Stimulated activated CD8-positive, alpha-beta memory T cell treated with anti-CD3 and anti-CD28 coated beads, Interleukin-15, amount 100 ng/mL, for 1 hour (primary cell): Measurements from ENCODE around the gene TGFB2.

ENCODE experiments used
- DNase-seq: peaks from one replicate; pipeline ENCODE4 v3.0.0-alpha.2; 2020; ENCODE audit warnings: low read depth

Gene TGFB2

DNA sequence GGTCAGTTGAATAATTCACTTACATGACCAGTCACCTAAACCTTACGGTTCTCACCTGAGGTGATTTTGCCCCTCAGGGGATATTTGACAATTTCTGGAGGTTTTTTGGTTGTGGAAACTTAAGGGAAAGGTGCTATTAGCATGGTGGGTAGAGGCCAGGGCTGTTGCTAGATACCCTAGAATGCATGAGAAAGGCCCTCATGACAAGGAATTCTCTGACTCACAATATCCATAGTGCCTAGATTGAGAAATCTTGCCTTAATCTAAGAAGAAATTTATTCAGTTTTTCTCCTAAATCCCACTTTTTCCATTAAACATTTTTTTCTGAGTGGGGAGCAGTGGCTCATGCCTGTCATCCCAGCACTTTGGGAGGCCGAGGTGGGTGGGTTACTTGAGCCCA lies 119.7 kb downstream of the TGFB2 start:
- DNase-seq = no peak

DNA sequence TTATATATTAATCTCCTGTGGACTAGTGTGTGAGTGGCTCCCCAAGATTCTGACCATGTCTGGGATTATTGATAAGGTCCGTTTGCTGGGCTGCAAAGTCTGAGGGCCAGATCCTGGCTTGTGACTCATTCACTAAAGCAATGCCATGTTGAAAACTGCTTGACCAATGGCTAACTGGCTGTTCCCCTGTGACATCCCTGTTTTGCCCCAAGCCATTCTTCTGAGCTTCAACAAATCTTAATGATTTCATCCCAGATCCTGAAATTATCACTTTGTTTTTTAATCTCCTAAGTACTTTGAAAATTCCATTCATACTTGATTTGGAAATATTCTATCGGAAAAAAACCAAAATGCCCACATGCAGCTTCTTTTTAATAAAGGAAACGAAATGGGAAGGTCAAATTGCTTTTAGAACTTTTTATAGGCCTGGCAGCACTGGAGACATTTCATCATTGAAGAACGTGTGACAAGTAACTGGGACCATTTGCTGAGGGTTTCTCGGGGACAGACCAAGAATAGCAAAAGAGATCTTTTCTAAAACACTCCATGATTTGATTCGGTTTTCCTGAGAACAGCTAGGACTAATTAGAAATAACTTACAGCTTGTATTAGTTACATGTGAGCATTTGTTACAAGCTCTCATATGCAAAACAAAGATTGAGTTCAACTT lies 121.3 kb downstream of the TGFB2 start:
- no peak for DNase-seq

DNA sequence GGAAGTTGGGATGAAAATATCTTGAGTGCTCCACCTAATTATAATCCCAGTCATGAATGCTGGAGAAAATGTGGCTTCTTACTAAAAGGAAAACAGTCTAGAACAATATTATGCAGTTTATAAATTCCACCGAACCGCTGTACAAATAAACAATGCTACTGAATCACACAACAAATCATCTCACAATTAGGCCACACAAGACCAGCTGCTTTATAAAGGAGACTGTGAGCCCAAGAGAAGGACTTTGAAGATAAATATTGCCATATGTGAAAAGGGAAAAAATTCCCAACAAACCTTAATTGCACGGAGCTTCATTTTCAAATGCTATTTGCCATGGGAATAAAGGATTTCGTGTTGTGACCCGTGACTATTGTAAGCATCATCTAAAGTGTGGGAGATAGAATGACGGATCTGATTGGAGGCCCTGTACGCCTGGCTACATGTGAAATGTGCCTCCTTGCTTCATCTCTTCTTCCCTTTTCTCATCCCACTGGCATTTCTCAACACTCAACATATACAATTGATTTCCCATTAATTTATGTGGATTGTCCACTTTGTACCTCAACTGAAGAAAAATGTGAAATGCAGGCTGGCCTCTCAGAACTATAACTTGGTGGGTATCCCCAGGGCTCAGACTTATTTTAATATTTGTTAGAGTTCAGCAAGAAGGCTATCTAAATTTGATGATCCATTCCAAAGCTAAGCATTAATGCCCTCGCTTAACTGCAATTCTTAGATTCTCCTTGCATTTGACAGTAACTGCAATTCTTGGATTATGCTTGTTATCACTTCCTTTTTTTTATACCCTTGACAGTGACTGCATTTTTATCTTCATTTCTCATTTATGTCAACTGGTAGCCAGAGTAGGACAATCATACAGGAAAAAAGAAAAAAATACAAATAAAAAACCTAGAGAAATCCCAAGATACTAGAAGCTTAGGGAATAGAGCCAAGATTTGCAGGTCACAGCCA lies 122.3 kb downstream of the TGFB2 start:
- no peak for DNase-seq

DNA sequence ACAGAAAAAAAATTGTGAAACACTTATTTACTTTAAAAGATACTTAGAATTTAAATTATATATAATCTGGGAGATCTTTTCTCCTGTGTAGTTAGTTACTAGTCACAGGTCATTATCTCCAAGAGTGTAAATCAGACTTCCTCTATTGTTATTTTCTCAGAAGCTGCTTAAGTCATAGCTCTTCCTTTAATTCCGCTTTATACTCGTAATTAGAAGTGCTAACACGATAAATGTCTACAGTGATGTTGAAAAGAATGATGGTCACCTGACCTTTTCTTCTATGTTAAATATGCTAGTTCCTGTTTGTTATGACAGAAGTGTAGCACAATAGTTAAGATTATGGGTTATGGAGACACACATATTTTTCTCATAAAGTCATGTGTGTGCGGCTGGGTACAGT lies 123.6 kb downstream of the TGFB2 start:
- DNase-seq = no peak

DNA sequence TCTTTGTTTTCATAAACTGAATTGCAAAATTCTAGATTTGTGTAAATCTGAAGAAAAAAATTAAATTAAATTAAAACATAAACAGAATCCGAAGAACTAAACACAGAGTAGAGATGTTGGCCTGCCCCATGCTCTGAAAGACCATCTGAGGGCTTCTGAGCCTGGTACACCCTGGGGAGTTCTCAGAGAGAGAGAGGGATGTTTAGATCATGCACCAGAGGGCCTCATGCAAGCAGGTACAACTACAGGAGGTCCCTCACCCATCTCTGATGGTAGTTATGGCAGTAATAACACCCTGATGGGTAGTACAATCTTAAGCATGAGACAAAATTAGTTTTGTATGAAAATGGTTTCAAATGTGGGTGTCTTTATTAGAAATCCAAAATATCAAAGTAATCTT lies 127.7 kb downstream of the TGFB2 start:
- DNase-seq = no peak

DNA sequence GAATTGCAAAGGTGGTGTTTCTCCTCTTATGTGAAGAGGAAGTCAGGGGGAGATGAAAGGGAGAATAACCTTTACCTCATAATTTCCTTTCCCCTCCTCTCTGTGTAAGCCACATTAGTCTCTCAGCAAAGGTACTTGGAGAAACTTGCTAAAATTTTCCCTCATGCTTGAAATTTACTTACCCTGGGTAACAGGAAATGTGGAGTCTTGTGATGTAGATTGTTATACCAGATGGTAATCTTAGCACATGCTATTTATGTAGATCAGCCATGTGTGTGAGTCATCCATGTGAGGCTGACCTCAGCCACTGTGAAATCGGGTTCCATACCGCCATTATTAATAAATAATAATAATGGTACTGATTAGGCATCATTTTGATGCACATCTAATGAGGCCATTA lies 128.4 kb downstream of the TGFB2 start:
- no peak for DNase-seq

DNA sequence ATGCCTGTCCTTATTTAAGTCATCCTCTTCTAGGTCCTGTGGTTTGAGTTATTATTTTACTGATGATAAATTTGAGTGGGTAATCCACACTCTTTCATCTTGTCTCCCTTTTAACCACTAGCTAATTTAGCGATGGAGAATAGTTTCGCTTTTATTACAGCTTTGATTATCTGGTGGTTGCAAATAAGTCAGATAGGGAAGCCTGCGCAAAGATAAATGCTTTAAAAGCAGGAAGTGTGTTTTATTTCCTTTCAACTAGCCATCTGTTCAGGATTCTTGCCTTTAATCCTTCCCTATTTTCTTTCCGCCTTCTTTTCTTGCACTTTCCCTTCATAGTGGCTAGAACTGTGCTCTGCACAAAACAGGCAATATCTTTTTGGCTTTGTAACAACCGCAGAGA lies 129.0 kb downstream of the TGFB2 start:
- DNase-seq = no peak

DNA sequence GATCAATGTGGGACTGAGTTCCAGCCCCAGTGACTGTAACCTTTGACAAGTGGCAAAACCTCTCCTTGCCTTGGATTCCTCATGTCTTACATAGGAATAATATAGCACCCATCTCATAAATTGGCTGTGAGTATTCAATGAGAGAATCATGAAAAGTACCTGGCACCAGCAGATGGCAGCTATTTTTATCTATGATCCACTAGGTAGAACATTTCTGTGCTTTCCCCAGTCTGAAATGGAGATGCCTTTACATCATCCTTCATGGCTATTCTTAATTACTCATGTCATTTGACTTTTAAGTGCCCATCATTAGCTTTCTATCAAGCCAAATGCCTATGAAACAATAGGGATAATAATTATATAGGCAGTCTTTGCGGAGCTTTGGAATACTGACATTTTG lies 130.1 kb downstream of the TGFB2 start:
- no peak for DNase-seq

DNA sequence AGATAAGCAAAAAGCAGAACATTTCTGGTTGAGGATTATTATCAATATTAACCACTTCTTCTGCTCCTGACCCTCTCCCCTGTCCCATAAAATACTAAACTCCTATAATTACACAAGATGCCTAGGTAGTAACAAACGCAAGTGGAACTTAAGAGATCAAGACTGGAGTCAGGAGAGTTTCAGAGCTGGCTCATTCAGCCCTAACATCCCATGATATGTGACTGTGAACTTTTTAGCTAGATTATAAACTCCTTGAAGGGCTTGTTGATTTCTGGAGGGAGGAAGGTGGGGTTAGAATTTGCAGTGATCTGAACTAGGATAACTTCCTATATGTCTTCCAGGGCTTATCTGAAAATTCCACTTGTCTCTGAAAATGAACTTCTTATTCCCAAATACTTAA lies 130.6 kb downstream of the TGFB2 start:
- no peak for DNase-seq

DNA sequence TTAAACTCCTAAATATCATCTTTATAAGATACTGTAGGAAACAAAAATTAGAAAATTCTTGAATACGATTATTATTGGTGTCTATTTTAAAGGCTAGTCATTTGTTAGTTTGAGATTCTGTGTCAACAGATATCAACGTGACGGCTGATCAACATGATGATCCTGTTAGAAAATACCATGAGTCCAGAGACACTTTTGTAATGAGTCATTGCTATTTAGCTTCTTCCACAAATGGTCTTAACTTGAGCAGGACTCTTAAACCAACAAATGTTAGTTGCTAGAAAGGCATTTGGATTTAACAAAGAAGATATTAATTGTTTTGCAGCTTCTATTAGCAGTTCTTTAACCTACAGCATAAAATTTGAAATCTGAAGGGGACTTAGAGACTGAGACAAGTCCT lies 131.2 kb downstream of the TGFB2 start:
- no peak for DNase-seq

DNA sequence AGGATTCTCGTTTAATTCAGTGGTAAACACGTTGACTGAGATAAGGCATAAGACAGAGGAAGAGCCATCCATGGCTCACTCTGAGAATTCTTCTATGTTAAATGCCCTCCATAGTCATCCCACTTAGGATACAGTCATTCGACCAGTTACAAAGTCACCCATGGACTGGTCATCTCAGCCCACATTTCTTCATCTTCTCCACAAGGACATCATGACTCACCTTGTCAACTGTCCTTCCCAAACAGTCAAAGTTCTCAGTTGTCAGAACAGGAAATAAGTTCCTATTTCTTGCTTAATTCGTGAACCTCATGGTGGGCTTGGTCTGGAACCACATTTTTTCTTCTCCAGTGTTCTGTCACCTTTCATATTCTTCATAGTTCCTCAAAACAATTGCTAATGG lies 133.2 kb downstream of the TGFB2 start:
- DNase-seq = no peak

DNA sequence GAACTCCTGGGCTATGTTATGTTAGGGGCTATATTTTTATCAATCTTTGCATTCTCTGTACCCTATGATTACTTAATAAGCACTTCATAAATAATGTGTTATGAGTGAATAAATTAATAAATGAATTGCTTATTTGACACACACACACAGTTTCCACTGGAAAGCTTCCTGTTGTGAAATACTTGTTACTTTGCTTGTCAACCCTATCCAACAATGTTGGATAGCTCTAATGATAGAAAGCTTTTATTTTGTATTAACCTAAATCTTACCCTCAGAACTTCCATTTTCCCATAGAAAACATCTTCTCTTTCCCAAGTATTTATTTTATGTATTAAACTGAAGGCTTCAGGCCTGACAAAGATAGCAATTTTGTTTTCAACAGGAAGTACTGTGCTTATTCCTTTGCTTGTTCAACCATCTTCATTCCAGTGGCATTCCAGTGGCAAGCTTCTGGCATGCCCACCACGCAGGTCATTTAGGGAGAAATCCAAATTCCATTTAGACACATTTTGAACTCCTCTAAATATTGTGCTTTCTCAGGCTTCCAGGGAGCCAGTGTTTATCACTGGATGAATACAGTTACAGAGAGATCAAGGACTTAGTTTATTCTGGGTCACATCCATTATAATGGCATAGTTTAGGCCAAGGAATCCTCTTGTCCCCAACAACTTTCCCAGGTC lies 134.4 kb downstream of the TGFB2 start:
- no peak for DNase-seq

DNA sequence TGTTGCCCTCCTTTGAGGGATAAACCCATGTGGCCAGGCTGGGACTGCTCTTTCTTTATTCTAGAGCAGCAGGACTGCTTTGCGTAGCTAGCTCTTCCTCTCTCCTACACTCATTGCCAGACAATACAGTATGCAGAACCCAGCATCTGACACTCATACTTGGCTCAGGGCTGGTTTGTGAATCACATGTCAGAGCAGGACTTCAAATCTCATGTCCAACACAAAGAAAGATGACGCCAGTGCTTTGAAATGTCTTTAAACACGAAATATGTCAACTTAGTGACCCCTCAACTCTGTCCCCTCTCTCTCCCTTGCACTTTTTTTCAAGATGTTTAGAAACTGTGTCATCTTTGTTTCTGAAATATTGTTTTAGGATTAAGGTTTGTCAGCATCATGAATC lies 135.0 kb downstream of the TGFB2 start:
- DNase-seq = no peak

DNA sequence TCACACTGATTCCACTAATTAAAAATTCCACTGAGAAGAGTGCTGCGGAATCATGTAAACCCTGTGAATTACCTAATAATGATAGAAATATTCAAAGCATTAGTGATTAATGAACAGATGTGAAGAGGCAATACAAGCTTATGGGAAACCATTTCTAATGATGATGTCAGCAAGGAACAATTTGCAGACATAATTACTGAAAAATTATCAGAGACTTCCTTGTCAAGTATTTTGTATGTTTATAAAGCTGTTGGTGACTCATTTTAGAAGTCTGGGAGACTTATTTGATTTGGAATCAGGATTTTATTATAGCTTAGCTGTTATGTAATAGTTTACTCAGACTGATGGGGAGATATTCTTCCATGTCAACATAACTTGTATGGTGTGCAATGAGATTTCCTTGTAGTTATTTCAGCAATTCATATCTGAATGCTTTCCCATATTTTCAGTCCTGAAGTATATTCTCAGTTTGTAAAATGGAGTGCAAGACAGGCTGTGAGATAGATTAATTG lies 135.5 kb downstream of the TGFB2 start:
- no peak for DNase-seq

DNA sequence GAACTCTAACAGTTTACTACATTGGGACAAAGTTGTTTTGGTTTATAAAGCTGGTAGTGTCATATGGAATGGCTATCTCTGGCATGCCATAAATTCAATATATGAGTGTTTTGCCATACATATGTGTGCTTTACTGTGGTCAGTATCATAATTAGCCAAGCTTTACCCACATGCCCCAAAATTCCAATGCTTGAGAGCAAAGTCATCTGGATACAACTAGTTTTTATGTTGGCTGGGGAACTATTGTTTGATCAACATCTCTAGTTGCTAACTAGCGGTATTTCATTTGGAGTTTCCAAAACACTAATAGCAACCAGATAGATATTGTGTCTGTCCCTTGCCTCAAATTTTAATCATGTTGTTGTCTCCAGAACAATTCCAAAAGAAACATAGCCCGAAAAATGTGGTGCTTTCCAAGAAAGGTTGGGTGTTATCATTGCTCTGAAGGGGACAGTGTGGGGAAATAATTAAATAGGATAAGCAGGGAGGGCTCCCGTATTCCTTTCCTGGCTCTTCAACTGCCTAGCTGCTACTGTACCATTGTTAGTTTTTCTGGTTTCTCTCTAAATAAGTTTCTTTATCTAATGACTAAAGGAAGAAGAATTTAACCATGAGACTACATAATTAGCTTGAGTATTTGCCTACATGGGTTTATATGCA lies 136.1 kb downstream of the TGFB2 start:
- DNase-seq = no peak

DNA sequence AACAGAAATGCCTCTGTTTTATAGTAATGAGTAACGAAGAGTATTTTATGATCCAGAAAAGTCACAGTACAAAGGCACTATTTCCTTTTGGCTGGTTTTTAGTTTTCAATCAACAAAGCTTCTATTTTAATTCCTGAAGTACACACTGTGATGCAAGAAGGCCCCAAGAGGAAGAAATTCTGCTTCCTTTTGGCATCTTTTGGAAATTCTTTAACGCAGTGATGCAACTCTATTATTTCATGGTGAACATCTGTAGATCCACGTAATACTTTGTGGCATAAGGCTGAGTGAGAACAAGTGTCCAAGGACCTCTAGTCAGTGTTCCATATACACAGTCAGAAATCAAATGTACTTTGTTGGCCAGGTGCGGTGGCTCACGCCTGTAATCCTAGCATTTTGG lies 137.5 kb downstream of the TGFB2 start:
- no peak for DNase-seq

DNA sequence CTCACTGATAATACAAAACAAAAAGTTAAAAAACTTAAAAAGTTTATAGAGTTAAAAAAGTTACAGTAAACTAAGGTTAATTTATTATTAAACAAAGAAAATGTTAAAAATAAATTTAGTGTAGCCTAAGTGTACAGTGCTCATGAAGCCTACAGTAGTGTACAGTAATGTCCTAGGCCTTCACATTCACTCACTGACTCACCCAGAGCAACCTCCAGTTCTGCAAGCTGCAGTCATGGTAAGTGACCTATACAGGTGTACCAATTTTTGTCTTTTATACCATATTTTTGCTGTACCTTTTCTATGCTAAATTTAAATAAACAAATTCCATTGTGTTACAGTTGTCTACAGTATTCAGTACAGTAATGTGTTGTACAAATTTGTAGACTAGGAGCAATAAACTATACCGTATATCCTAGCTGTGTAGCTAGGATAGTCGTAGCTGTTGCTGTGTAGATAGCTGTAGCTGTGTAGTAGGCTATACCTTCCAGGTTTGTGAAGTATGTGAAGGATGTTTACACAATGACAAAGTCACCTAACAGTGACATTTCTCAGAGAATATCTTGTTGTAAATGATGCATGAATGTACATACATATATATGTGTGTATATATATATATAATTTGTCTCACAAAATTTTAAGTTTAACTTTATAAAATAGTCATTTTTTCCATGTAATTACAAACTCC lies 140.2 kb downstream of the TGFB2 start:
- no peak for DNase-seq

DNA sequence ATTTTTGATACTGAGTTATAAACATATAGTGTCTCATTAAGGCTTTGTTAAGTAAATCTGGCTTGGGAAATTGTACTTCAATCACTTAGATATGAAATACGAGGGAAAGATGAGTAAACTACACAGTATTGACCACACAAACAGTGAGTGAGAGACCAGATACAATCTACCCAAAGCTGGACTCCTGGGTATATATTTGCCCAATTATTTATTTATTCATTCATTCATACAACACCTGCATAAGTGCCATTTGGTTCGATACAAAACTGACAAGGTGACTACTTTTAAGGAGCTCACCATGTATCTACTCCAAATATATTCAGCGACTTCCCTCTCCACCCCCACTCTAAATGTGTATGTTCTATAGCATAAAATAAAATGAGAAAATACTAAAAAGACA lies 143.4 kb downstream of the TGFB2 start:
- DNase-seq = no peak

DNA sequence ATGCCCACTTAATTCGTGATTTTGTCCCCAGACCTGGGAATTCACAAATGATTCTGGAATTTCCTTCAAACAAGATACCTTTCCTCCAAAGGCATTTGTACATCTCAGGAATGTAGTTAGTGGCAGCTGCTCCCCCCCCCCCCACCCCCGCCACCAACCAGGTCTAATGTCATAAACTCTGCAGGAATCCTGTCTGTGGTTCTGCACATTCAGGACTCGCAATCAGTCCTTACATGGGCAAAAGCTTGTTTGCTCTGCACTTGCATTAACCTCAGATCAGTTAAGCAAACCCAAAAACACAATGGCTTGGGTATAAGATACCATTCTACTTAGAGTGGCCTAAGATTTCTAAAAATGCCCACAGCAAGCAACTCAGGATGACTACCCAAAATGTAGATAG lies 143.8 kb downstream of the TGFB2 start:
- no peak for DNase-seq

DNA sequence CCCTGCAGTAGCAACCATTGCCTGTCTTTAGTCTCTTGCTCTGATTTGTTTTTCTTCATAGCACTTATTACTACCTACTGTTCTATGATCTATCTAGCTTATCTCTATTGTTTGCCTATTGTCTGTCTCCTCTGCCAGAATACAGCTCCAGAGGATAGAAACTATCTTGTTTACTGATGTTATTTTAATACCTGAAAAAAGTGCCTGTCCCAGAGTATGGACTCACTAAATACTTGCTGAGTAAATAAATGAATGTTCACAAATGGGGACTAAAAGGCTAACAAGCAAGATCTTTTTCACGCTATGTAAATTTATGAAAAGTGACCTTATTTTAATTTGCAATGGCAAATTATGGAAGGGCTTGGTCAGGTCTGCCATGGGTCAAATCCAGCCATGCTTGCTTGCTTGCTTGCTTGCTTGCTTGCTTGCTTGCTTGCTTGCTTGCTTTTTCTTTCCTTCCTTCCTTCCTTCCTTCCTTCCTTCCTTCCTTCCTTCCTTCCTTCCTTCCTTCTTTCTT lies 145.3 kb downstream of the TGFB2 start:
- DNase-seq = no peak

DNA sequence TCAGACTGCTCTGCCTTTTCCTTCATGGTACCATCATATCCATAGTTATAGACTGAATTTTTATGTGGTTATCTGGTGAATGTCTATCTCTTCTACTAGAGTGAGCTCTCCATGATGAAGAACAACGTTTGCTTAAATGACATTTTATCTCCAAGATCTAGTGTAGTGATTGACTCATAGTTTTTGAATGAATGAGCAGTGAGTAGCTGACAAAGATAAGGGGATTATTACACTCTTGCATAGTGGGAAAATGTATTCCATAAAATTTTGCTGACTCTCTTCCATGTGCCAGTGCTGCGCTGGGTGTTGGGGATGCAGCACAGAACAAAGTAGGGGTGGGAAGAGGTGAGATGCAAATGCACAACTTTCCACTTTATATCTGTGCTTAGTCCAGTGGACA lies 147.7 kb downstream of the TGFB2 start:
- no peak for DNase-seq
